Measurements from ENCODE around the gene ACAT2.
"Not testable (repeated sequence)": the region's sequence is repeated elsewhere in the genome, so short reads cannot be mapped to it uniquely, and the experiment has no call there.

Gene ACAT2

GRCh38 chr6:159777240-159777904 is 15.5 kb downstream of the ACAT2 start:
- DNase-seq: no peak

- no peak for DNase-seq
Measured at GRCh38 chr6:159778131-159778530, 16.3 kb downstream of the ACAT2 start.

DNA sequence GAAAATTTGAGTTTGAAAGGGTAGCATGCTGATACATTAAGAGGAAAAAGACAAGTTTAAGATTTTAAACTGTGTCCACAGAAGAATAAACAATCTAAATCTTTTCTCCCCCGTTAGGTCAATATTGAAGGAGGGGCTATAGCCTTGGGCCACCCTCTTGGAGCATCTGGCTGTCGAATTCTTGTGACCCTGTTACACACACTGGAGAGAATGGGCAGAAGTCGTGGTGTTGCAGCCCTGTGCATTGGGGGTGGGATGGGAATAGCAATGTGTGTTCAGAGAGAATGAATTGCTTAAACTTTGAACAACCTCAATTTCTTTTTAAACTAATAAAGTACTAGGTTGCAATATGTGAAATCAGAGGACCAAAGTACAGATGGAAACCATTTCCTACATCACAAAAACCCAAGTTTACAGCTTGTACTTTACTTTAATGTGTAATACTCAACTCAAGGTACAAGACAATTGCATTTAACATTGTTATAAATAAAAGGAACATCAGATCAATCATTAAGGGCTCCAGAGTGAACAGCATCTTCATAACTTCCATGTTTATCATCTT is 16.8 kb downstream of the ACAT2 start:
- DNase-seq: no peak

GRCh38 chr6:159788276-159788675 is 26.4 kb downstream of the ACAT2 start:
- no peak for DNase-seq

DNA sequence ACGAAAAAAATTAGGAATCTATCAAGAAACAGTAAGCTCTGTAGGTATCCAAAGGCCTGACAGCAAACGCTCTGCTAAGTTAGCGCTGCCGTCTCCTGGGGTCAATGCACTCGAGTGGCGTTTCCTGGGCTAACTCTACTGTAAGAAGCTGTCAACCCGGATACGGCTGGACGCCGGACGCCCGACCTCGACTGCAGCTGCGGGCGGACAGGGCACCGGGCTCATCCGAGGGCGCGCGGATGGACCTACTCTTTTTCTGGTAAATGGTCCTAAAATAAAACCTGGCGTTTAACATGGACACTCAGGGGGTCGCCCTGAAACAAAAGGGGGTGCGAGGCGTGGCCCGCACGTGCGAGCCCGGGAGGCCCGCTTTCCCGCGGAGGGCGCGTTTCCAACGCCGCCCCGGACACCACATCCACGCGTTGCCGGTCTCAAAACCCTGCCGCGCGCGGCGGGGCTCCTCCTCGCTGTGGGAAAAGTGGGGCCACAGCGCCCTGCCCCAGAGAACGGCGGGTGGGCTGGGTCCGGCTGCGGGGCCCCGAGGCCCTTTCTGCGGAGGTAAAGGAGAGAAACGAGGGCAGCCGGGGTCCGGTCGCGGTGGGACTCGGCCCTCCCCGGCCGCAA is 27.0 kb downstream of the ACAT2 start:
- peak; percentile 64 for DNase-seq

DNA sequence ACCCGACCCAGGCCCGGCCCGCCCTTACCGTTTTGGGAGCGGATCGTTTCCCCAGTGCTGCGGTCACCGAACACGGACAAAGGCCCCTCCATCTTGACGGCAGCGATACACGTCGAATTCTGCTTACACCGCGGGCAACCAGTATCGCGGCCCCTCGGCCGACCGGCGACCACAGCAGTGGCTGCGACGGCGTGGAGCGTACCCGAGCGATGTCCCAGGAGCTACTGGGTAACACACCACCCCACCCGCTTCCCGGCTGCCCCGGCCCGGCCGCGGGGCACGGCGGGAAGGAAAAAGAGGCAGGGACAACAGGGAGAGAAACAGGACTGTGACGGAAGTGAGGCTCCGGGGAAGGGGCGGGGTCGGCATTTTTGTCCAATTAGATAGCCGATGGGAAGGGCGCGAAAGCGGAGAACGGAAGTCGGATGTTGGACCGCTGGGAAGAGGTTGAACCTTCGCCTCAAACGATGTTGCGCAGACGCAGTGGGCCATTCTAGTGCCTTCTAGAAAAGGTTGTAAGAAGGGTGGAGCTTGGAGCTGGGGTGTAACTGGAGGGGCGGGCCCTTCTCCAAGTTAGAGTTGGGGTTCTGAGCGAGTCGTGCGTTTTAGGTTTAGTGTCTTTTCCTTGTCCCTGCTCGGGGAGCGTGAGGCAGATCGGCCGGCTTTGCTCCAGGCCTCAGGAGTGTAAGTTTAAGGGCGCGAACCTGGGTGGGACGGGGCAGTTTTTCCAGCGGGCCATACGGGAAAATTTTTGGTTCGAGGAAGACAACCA is 27.7 kb downstream of the ACAT2 start, which contains the start of gene TCP1:
TCP1 (minus strand) TSS at position 226 of the 772 bp plus-strand sequence; CDS start at position 92, 134 bp downstream.
- DNase-seq: peak; percentile 99

GRCh38 chr6:159790149-159790955 is 28.5 kb downstream of the ACAT2 start, which contains the start of gene MRPL18:
MRPL18 (plus strand) TSS chr6:159790467; CDS start chr6:159790588, 121 bp downstream.
- DNase-seq: peak; percentile 96

DNA sequence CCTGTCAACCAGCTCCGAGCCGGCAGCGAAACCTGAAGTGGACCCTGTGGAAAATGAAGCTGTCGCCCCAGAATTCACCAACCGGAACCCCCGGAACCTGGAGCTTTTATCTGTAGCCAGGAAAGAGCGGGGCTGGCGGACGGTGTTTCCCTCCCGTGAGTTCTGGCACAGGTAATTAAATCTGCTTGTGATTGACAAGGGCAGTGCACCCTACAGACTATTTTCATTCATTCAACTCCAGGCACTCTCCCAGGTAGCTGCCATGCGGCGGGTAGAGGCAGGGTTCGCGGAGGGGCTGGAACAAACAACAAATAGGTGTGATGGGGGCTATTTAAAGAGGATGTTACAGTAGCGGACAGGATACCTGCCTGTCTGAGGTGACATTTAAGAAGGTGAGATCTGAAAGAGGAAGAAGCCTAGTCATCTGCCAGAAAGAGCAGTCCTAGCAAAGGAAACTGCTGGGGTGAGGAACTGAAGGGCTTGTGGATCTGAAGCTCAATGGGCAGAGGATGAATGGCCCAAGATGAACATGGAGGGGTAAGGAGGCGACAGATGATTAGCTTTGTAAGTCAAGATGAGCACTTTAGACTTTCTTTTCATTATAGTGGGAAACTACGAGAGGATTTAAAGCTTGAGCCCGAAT is 29.2 kb downstream of the ACAT2 start:
- DNase-seq: peak; percentile 40

DNA sequence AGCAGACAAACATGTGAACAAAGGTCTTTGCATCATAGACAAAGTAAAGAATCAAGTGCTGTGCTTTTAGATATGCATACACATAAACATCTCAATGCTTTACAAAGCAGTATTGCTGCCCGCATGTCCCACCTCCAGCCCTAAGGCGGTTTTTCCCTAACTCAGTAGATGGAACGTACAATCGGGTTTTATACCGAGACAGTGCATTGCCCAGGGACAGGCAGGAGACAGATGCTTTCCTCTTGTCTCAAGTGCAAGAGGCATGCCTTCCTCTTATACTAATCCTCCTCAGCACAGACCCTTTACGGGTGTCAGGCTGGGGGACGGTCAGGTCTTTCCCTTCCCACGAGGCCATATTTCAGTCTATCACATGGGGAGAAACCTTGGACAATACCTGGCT is 33.1 kb downstream of the ACAT2 start:
- DNase-seq: not testable (repeated sequence)

GRCh38 chr6:159797554-159797953 is 35.7 kb downstream of the ACAT2 start:
- no peak for DNase-seq

- no peak for DNase-seq
Measured at GRCh38 chr6:159800141-159800865, 38.5 kb downstream of the ACAT2 start, which contains the start of gene PNLDC1. PNLDC1 (plus strand) TSS chr6:159800276; CDS start chr6:159800308, 32 bp downstream.

DNA sequence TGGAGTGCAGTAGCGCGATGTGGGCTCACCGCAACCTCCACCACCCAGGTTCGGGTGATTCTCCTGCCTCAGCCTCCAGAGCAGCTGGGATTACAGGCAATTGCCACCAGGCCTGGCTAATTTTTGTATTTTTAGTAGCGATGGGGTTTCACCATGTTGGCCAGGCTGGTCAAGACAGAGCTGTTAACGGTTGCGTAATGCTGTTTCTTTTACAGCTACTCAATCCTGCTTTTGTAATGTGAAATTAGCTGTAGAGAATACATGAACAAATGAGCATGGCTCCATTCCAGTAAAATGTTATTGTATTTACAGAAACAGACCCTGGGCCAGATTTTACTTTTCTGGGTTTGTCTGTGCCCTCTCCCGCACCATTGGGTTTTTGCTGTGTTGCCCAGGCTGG is 40.1 kb downstream of the ACAT2 start:
- DNase-seq: no peak

GRCh38 chr6:159804504-159804903 is 42.7 kb downstream of the ACAT2 start:
- no peak for DNase-seq

GRCh38 chr6:159805440-159806020 is 43.7 kb downstream of the ACAT2 start:
- no peak for DNase-seq

DNA sequence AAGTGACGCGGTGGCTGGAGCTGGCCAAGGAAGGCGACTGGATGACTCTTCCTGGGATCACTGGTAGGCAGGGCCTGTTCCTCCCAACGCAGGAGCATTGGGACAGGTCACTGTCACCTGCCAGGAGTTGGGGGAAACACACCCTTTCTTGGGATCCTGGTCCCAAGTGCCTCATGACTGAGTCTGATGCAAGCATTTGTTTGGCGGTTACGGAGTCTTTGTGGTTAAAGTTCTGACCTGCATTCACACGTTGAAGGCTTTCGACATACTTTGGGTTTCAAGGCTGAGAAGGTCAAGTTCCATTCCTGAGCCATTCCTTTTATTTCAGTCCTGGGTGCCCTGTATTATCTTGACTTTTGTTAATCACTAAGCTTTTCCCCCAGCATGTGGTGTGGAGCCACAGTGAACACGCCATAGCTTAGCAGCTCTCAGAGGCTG is 44.2 kb downstream of the ACAT2 start:
- no peak for DNase-seq

DNA sequence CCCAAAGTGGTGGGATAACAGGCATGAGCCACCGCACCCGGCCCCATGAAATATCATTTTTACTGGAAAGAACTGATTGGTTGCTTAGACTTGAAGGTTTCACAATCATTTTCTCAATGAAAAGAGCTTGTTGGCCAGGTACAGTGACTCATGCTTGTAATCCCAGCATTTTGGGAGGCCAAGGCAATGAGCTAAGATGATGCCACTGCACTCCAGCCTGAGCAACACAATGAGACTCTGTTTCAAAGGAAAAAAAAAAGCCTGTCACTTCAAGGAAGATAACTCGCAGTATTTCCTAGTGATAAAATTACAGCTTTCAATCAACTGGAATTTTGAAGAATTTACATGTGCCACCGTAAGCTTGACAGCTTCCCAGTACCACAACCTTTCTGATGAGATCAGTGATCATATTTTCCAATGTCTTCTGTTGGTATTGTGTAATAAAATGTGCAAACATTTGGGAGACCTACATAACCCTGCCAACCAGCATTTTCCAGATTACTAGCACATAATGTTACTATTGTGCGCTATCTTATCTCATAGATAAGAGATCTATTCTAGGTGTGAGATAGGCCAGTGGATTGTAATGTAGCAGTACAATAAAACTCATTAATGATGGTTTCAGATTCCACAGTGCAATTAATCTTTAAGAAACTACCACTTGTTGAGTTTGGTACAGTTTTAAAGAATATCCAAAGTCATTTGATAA is 45.5 kb downstream of the ACAT2 start:
- no peak for DNase-seq

- DNase-seq: no peak
Measured at GRCh38 chr6:159808647-159809046, 46.8 kb downstream of the ACAT2 start.

GRCh38 chr6:159809149-159809548 is 47.3 kb downstream of the ACAT2 start:
- no peak for DNase-seq

DNA sequence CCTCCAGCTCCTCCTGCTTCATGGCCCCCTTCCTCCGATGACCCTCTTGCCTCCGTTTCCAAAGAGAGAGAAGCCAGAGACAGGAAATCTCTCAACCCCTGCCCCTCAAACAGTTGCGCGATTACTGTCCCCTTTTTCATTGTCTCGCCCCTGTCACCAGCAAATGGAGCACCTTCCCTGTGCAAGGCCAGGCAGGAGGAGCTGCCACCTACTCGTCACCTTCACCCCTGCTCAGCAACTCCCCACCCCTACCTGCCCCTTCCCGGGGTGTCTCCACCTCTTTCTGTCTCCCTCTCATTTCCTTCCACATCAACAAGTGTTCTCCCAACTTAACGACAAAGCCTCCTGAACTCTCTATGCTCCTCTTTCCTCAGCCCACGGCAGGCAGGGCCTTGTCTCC is 51.9 kb downstream of the ACAT2 start:
- DNase-seq: no peak

GRCh38 chr6:159815410-159815809 is 53.6 kb downstream of the ACAT2 start:
- no peak for DNase-seq

All from DMS53 (cell line).